HFF-Myc (cell line): ENCODE results near the gene ACVRL1.

Experiments used
- DNase-seq: peaks from one replicate; pipeline ENCODE4 v3.0.0-alpha.2; 2011; ENCODE audit warnings: low read depth; ENCODE audit errors: extremely low read depth
- H3K4me3 ChIP-seq: replicated peaks from 2 replicates; pipeline ENCODE4 v1.5.1; 2011; ENCODE audit warnings: low read depth, mild to moderate bottlenecking, control low read depth, low read length
- TF ChIP-seq, protein P1 (sequence below): IDR thresholded peaks from 2 replicates; pipeline ENCODE4 v1.5.1; 2012; ENCODE audit warnings: mild to moderate bottlenecking, low read depth, low read length, control low read depth; ENCODE audit errors: missing control alignments

ACVRL1 gene

DNA sequence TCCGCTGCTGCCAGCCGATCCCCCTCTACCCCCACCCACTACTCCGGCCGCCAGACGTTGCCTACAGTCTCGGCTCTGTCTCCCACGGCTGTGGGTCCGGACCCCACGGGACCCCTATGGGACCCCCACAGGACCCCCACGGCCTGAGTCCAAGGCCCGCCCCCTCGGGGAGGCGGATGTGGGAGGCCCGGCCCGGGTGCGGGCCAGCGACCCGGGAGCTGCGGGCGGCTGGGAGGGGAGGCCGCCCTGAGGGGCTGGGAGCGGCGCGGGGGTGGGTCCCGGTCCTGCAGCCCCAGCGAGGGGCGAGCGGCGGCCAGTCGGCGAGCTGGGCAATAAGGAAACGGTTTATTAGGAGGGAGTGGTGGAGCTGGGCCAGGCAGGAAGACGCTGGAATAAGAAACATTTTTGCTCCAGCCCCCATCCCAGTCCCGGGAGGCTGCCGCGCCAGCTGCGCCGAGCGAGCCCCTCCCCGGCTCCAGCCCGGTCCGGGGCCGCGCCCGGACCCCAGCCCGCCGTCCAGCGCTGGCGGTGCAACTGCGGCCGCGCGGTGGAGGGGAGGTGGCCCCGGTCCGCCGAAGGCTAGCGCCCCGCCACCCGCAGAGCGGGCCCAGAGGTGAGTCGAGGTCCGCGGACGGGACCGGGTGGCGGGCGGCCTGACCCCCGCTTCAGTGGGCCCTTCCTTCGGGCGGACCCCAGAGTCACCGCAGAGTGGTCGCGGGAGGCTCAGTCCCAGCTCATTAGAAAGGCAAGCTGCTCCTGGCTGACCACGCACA lies at the start of gene ACVRL1:
Gene ACVRL1 (plus strand): TSS at position 422 of the 773 bp plus-strand sequence. CDS start 4,971 bp downstream, outside the sequence.
- no peak for DNase-seq

DNA sequence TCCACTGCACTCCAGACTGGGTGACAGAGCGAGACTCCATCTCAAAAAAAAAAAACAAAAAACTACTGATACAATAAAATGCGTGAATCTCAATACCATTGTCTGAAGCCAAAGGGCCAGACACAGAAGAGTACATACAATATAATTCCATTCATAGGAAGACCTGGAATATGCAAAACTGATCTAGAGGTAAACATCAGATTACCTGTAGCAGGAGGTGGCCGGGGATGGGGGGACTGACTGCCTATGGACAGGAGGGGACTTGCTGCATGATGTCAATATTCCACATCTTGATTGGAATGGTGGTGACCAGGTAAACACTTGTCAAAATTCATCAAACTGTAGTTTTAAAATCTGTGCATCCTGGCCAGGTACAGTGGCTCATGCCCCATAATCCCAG lies 46.3 kb upstream of the ACVRL1 start:
- no peak for DNase-seq
- no peak overlapping the region for H3K4me3 ChIP-seq
- TF ChIP-seq, protein P1, sequence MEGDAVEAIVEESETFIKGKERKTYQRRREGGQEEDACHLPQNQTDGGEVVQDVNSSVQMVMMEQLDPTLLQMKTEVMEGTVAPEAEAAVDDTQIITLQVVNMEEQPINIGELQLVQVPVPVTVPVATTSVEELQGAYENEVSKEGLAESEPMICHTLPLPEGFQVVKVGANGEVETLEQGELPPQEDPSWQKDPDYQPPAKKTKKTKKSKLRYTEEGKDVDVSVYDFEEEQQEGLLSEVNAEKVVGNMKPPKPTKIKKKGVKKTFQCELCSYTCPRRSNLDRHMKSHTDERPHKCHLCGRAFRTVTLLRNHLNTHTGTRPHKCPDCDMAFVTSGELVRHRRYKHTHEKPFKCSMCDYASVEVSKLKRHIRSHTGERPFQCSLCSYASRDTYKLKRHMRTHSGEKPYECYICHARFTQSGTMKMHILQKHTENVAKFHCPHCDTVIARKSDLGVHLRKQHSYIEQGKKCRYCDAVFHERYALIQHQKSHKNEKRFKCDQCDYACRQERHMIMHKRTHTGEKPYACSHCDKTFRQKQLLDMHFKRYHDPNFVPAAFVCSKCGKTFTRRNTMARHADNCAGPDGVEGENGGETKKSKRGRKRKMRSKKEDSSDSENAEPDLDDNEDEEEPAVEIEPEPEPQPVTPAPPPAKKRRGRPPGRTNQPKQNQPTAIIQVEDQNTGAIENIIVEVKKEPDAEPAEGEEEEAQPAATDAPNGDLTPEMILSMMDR: no peak

More for the DNA sequence above, at the start of gene ACVRL1:
- H3K4me3 ChIP-seq: peak within 1 kb of the TSS; percentile 39
- TF ChIP-seq, protein P1: no peak

DNA sequence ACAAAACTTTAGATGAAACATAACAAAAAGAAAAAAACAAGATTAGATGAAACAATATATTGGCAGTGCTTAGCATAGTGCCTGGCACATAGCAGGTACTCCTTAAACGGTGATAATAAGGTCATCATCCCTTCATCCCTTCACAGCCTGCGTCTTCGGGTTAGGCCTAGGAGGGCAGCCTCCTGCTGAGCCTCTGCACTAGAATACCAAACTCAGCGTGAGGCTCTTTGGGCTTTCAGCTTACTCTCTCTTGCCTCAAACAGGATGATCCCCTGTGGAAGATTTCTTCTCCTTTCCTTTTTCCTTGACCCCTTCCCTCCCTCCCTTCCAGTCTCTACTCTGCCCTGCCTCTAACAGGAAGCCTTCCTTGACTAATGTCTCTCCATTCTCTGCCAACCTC lies 44.4 kb upstream of the ACVRL1 start:
- TF ChIP-seq, protein P1: no peak
- H3K4me3 ChIP-seq: no peak overlapping the region
- DNase-seq: no peak

DNA sequence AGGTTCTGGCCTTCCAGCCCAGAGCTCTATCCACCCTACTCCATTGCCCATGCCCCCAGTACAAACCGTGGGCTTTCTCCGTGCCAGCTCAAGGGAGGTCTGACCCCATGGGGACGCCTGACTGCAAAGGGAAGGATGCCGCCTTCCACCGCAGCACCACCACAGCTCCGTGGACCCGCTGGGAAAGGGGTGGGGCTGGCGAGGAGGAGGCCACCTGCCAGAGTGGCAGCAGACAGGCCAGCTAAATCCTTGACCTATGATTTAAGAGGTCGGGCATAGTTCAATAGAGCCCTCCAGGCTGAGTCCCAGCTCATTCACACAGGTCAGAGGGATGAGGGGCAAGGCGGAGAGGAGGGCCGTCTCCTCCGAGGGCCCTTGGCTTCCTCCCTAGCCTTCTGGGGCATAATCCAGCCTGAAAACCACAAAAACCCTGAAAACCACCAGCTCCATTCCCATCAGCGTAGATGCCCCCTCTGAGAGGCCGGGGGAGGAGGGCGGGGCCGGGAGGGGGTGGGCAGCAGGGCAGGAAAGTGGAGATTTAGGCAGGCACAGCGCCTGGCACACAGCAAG lies 43.9 kb upstream of the ACVRL1 start:
- TF ChIP-seq, protein P1: no peak
- no peak for DNase-seq
- no peak overlapping the region for H3K4me3 ChIP-seq

DNA sequence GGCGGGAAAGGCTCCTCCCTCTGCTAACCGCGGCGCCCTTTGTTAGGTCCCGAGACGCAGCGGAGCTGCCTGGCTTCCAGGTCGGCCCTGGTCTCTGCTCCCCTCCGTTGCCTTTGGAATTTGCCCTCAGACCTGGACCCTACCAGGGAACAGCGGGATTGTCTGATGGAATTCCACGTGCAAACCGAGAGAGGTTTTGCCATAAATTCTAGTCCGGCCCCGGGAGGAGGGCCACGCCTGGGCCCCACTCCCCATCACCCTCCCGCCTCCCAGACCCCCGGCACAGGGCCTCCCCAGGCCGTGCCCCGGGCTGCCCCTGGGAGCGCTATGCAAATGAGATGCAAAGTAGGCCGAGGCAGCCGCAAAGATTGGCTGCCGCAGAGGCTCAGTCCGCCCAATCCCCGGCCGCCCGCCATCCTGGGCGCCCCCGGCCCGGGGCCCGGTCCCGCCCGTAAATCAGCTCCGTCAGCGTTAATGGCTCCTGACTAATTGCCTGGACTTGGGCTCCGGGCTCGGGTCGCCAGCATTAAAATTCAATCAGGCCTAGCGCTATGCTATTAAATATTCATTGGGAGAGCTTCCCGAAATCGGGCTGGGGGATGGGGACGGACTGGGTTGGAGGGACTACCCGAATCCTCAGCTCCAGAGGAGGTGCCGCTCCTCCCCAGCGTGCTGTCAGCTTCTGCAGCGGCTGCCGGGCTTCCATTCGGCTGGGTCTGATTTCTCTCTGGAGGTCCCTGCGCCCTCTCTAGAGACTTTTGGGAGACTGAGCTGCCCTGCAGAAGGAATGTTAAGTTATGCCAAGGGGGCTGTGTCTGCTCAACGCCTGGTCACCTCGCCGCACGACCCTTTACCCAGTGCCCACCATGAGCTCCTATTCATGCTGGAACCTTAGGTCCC lies 43.1 kb upstream of the ACVRL1 start:
- no peak overlapping the region; the same call in 1 of the 2 replicates for H3K4me3 ChIP-seq
- DNase-seq: no peak
- TF ChIP-seq, protein P1: no peak

DNA sequence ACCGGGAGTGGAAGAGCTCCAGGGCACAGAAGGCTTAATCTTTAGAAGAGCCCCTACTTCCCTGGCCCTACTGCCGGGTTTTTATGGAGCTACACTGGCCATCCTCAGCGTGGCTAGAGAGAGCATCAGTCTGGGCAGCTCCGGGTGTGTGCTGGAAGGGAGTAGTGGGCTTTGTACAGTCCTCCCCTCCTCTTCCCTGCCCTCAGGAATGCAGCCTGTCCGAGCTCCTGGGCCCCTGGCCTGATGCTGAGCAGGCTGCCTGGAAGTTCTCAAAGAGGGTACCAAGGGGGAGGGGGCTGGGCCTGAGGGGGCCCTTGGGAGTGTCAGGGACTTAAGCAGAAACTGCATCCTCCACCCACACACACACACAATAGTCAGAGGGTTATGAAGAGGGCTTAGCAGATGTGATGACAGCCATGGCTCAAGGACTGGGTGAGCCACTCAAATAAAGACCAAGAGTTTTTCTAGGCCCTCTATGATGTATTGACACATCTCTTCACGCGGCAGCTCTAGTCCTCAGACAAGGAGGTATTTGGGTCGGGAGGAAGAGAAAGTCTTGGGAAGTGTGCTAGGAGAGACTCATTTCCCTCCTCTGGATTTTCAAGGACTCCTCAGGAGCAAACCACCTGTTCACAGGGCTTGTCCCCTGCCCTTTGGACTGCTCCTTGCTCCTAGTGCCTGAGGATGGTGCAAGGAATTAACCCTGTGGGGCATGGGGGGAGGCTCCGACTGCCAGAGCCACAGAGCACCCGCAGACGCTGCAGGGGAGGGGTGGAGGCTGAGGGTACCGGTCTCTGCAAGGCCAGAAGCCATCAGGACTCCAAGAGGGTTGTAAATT lies 42.3 kb upstream of the ACVRL1 start:
- H3K4me3 ChIP-seq: no peak overlapping the region; the same call in 1 of the 2 replicates

More for the DNA sequence above, 42.3 kb upstream of the ACVRL1 start:
- TF ChIP-seq, protein P1: no peak
- DNase-seq: no peak
